HCT116 (cell line): Measurements from ENCODE around the gene KLF17.

Experiments
- CTCF ChIP-seq, 3 experiments: fragments of 200-600 bp in 1 of 3; sonication (generic) in 1 of 3; IDR thresholded peaks in 2 of 3; conservative IDR thresholded peaks in 1 of 3; 2 replicates each; pipeline ENCODE4 v1.5.1; 2012 to 2017; ENCODE audit warnings: low read depth in 2 of 3, low read length in 2 of 3, antibody characterized with exemption in 1 of 3, borderline replicate concordance in 1 of 3, control low read depth in 1 of 3, mild to moderate bottlenecking in 1 of 3, mixed read lengths in 1 of 3, mixed run types in 1 of 3, moderate library complexity in 1 of 3; ENCODE audit not compliant: insufficient read depth in 1 of 3
- ELF1 ChIP-seq: IDR thresholded peaks from 2 replicates; pipeline ENCODE4 v1.6.1; 2012; ENCODE audit warnings: low read depth, borderline replicate concordance
- EZH2phosphoT487 ChIP-seq: fragments of 200-600 bp; IDR thresholded peaks from 2 replicates; pipeline ENCODE4 v1.6.1; 2018; ENCODE audit warnings: antibody characterized with exemption, borderline replicate concordance
- FOSL1 ChIP-seq: IDR thresholded peaks from 2 replicates; pipeline ENCODE4 v1.6.1; 2012; ENCODE audit warnings: low read depth
- JUND ChIP-seq: IDR thresholded peaks from 2 replicates; pipeline ENCODE4 v1.6.1; 2012
- POLR2A ChIP-seq: IDR thresholded peaks from 2 replicates; pipeline ENCODE4 v1.7.0; 2011; ENCODE audit warnings: borderline replicate concordance; ENCODE audit not compliant: insufficient read depth, insufficient read length; ENCODE audit errors: extremely low read depth
- POLR2AphosphoS5 ChIP-seq: IDR thresholded peaks from 2 replicates; pipeline ENCODE4 v1.6.1; 2011; ENCODE audit warnings: mild to moderate bottlenecking, low read depth, low read length, moderate library complexity
- RAD21 ChIP-seq: IDR thresholded peaks from 2 replicates; pipeline ENCODE4 v1.6.1; 2012; ENCODE audit warnings: low read depth, mild to moderate bottlenecking
- SP1 ChIP-seq: IDR thresholded peaks from 2 replicates; pipeline ENCODE4 v1.6.1; 2012; ENCODE audit warnings: low read depth
- SRF ChIP-seq: IDR thresholded peaks from 2 replicates; pipeline ENCODE4 v1.6.1; 2012; ENCODE audit warnings: low read depth
- ZNF274 ChIP-seq: fragments of 200-500 bp; sonication (Bioruptor generic); IDR thresholded peaks from 2 replicates; pipeline ENCODE4 v1.6.1; 2014; ENCODE audit warnings: mild to moderate bottlenecking, low read depth, low read length, inconsistent platforms

GRCh38 chr1:44151808-44152207, 33.2 kb downstream of the KLF17 start:
- TF ChIP-seq RAD21, result no peak
- TF ChIP-seq POLR2A, result no peak
- TF ChIP-seq ELF1, result no peak
- TF ChIP-seq SP1, result no peak
- TF ChIP-seq CTCF (IDR thresholded peaks at IDR 0.05 in 2 of 3, conservative IDR thresholded peaks at IDR 0.05 in 1 of 3; ENCODE audit: borderline replicate concordance in 1 of 3, insufficient read depth in 1 of 3, low read depth in 2 of 3, low read length in 2 of 3), result no peak
- TF ChIP-seq ZNF274, result no peak
- no peak for TF ChIP-seq POLR2AphosphoS5
- TF ChIP-seq FOSL1, result no peak
- no peak for TF ChIP-seq EZH2phosphoT487
- TF ChIP-seq SRF, result no peak
- no peak for TF ChIP-seq JUND
